ENCODE measurements around the gene ARID5B. TPM values are rescaled to one million over a fixed set of nuclear protein-coding genes. Genes with fewer than 3 reads are reported as not detected.

The ARID5B gene
- total RNA-seq, 4 donors from 2014 or later, result 47.2 to 127 (median 62.8) TPM

DNA sequence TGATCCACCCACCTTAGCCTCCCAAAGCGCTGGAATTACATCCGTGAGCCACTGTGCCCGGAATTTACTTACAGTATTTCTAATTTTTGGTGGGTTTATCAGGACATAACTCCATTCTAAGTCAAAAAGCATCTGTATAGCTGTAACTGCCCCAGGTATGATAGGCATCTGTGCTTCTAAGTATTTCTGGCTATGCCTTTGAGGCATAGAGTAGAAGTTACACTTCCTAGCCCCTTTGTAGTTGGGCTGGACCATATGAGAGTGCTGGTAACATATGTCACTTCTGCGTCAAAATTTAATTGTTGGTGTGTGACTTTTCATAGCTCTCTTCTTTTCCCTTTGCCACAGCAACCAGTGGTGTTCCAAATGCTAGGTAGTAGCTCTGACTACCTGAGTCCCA lies 213.8 kb downstream of the ARID5B start:
- TF ChIP-seq, protein P1, sequence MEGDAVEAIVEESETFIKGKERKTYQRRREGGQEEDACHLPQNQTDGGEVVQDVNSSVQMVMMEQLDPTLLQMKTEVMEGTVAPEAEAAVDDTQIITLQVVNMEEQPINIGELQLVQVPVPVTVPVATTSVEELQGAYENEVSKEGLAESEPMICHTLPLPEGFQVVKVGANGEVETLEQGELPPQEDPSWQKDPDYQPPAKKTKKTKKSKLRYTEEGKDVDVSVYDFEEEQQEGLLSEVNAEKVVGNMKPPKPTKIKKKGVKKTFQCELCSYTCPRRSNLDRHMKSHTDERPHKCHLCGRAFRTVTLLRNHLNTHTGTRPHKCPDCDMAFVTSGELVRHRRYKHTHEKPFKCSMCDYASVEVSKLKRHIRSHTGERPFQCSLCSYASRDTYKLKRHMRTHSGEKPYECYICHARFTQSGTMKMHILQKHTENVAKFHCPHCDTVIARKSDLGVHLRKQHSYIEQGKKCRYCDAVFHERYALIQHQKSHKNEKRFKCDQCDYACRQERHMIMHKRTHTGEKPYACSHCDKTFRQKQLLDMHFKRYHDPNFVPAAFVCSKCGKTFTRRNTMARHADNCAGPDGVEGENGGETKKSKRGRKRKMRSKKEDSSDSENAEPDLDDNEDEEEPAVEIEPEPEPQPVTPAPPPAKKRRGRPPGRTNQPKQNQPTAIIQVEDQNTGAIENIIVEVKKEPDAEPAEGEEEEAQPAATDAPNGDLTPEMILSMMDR (IDR thresholded peaks at IDR 0.05), result no peak
- no peak for TF ChIP-seq POLR2A (IDR thresholded peaks at IDR 0.05)
- intact Hi-C loops (cut with DNase I; ENCODE audit: low total_unique reads), result no loop called here
- DNase-seq (ENCODE audit: low spot score in 2 of 2), result no peak
- WGBS, 2 donors, result 98 to 99% methylated on average over 4 of the region's 4 CpGs
- no peak overlapping the region for H3K4me3 ChIP-seq (ENCODE audit: low read depth, poor library complexity, severe bottlenecking)

DNA sequence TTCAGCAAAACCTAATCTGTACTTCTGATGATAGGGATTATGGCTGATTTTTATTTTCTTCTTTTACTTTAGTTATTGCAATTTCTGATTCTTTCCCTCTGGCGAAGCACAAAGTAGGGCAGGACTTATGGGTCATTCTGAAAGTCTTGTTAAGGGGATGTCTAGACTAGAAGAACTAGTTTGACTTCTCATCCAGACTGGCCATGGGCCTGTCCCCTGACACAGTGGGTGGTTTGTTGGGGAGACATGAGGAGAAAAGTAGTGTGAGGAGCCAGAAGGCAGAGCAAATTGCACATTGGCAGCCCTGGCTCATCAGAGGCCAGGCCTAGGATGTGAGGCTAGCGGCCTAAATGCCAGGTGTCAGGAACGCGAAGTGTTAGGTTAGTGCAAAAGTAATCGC lies 214.3 kb downstream of the ARID5B start:
- no peak for DNase-seq (ENCODE audit: low spot score in 2 of 2)
- intact Hi-C loops (cut with DNase I; ENCODE audit: low total_unique reads), result no loop called here
- whole genome bisulfite sequencing, 2 donors, result 87 to 97% methylated on average over 5 of the region's 5 CpGs
- TF ChIP-seq POLR2A (IDR thresholded peaks at IDR 0.05), result no peak
- TF ChIP-seq, protein P1 (IDR thresholded peaks at IDR 0.05), result no peak
- H3K4me3 ChIP-seq (ENCODE audit: low read depth, poor library complexity, severe bottlenecking), result no peak overlapping the region

DNA sequence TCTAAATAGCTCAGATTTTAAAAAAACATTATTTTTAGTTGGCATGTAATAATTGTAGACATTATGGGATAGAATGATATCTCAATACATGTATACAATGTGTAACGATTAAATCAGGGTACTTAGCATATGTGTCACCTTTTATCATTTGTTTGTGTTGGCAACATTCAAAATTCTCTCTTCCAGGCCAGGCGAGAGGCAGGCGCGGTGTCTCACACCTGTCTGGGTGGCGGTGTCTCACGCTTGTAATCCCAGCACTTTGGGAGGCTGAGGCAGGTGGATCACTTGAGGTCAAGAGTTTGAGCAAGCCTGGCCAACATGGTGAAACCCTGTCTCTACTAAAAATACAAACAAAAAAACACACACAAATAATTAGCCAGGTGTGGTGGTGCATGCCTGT lies 215.4 kb downstream of the ARID5B start:
- no peak overlapping the region for H3K4me3 ChIP-seq (ENCODE audit: low read depth, poor library complexity, severe bottlenecking)
- intact Hi-C loops (cut with DNase I; ENCODE audit: low total_unique reads), result no loop called here
- no peak for DNase-seq (ENCODE audit: low spot score in 2 of 2)
- 72 to 76% methylated on average over 6 of the region's 6 CpGs for whole genome bisulfite sequencing, 2 donors
- TF ChIP-seq, protein P1 (IDR thresholded peaks at IDR 0.05), result no peak
- TF ChIP-seq POLR2A (IDR thresholded peaks at IDR 0.05), result no peak

DNA sequence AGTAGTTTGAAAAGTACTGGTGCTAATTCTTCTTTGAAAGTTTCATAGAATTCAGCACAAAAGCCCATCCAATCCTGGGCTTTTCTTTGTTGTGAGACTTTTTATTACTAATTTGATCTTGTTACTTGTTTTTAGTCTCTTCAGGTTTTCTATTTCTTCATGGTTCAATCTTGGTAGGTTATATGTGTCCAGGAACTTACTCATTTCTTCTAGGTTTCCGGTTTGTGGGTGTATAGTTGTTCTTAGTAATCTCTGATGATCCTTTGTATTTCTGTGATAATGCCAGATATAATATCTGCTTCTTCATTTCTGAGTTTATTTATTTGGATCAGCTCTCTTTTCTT lies 219.7 kb downstream of the ARID5B start:
- intact Hi-C loops (cut with DNase I; ENCODE audit: low total_unique reads), result no loop called here
- TF ChIP-seq, protein P1 (IDR thresholded peaks at IDR 0.05), result no peak
- no peak for TF ChIP-seq POLR2A (IDR thresholded peaks at IDR 0.05)
- 93 to 96% methylated on average over 1 of the region's 1 CpG for WGBS, 2 donors
- DNase-seq (ENCODE audit: low spot score in 2 of 2), result no peak
- H3K4me3 ChIP-seq (ENCODE audit: low read depth, poor library complexity, severe bottlenecking), result no peak overlapping the region

DNA sequence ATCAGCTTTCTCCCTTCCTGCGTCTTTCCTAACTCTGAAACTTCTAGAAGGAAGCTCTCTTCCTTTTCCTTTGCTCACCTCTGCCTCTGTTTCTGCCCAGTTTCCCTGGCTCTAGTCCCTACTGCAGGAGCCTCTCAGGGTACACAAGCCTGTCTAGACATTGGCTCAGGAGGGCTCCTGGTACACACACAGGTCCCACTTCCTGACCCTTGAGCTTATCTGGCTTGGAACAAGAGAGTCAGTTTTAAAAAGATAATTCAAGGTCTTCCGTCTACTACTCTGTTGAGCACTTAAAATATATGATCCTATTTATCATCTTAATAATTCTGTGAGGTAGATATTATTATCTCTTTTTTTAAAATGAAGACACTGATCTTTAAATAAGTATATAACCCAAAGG lies 226.5 kb downstream of the ARID5B start:
- DNase-seq (ENCODE audit: low spot score in 2 of 2), result no peak
- intact Hi-C loops (cut with DNase I; ENCODE audit: low total_unique reads), result no loop called here
- no peak overlapping the region for H3K4me3 ChIP-seq (ENCODE audit: low read depth, poor library complexity, severe bottlenecking)
- TF ChIP-seq POLR2A (IDR thresholded peaks at IDR 0.05), result no peak
- TF ChIP-seq, protein P1 (IDR thresholded peaks at IDR 0.05), result no peak
- WGBS, 2 donors, result 89 to 91% methylated on average over 2 of the region's 2 CpGs

DNA sequence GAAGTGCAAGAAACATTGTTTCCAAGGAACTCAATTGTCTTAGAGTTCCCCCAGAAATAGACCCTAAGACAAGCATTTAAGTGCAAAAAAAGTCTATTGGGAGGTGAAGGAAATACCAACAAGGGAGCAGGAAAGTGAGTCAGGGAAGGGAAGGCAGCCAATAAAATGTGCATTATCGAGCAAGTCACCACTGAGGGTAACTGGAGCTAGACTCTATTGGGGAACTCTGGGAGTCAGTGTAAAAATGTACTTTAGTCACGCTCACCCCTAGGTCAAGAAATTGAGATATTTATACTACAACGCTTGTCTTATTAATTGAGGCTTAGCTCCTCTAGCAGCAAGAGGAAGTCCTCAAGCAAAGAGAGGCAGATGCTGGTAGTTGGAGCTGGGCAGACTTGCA lies 229.4 kb downstream of the ARID5B start:
- intact Hi-C loops (cut with DNase I; ENCODE audit: low total_unique reads), result no loop called here
- TF ChIP-seq, protein P1 (IDR thresholded peaks at IDR 0.05), result no peak
- TF ChIP-seq POLR2A (IDR thresholded peaks at IDR 0.05), result no peak
- DNase-seq (ENCODE audit: low spot score in 2 of 2), result no peak
- WGBS, 2 donors, result 49 to 66% methylated on average over 3 of the region's 3 CpGs
- no peak overlapping the region for H3K4me3 ChIP-seq (ENCODE audit: low read depth, poor library complexity, severe bottlenecking)
